ENCODE measurements around the gene KIF15.
"Not testable (repeated sequence)": the region's sequence is repeated elsewhere in the genome, so short reads cannot be mapped to it uniquely, and the experiment has no call there.

The KIF15 gene

GRCh38 chr3:44805960-44806359, 44.4 kb downstream of the KIF15 start:
- no peak overlapping the region for H3K4me3 Mint-ChIP-seq
- TF ChIP-seq CTCF (IDR thresholded peaks at IDR 0.05; ENCODE audit: unreplicated experiment in 3 of 3): no peak
- no peak overlapping the region for H3K27ac Mint-ChIP-seq
- peaks cover 34% of the 10 kb centered on the region for H3K36me3 Mint-ChIP-seq (ENCODE audit: low read depth)
- no peaks in the 10 kb centered on the region for H3K27me3 Mint-ChIP-seq (ENCODE audit: low read depth)
- no peaks in the 10 kb centered on the region for H3K9me3 Mint-ChIP-seq
- H3K4me1 Mint-ChIP-seq: no peaks in the 10 kb centered on the region

GRCh38 chr3:44814751-44815150, 53.2 kb downstream of the KIF15 start:
- Mint-ChIP-seq H3K4me3 (no peak overlapping the region), H3K27ac (no peak overlapping the region), H3K27me3 (ENCODE audit: low read depth) (no peaks in the 10 kb centered on the region), H3K4me1 (no peaks in the 10 kb centered on the region), H3K9me3 (peaks cover 25% of the 10 kb centered on the region), H3K36me3 (ENCODE audit: low read depth) (peaks cover 66% of the 10 kb centered on the region)
- no peak for TF ChIP-seq CTCF (IDR thresholded peaks at IDR 0.05; ENCODE audit: unreplicated experiment in 3 of 3)

GRCh38 chr3:44816334-44816733, 54.7 kb downstream of the KIF15 start:
- H3K4me1 Mint-ChIP-seq; H3K27me3 Mint-ChIP-seq (ENCODE audit: low read depth); H3K4me3 Mint-ChIP-seq; H3K27ac Mint-ChIP-seq: not testable (repeated sequence)
- Mint-ChIP-seq H3K9me3 (peaks cover 28% of the 10 kb centered on the region), H3K36me3 (ENCODE audit: low read depth) (peaks cover 72% of the 10 kb centered on the region)

- Mint-ChIP-seq H3K36me3 (ENCODE audit: low read depth) (peaks cover 69% of the 10 kb centered on the region), H3K9me3 (peaks cover 40% of the 10 kb centered on the region)
- not testable (repeated sequence) for H3K27me3 Mint-ChIP-seq (ENCODE audit: low read depth); H3K4me3 Mint-ChIP-seq; H3K4me1 Mint-ChIP-seq; H3K27ac Mint-ChIP-seq
Measured at GRCh38 chr3:44821206-44821605, 59.6 kb downstream of the KIF15 start.

- Mint-ChIP-seq H3K36me3 (ENCODE audit: low read depth) (peaks cover 47% of the 10 kb centered on the region), H3K9me3 (peaks cover 13% of the 10 kb centered on the region), H3K27ac (no peak overlapping the region), H3K4me3 (no peak overlapping the region), H3K4me1 (no peaks in the 10 kb centered on the region), H3K27me3 (ENCODE audit: low read depth) (no peaks in the 10 kb centered on the region)
- TF ChIP-seq CTCF (IDR thresholded peaks at IDR 0.05; ENCODE audit: unreplicated experiment in 3 of 3): no peak
Measured at GRCh38 chr3:44825264-44825925, 63.8 kb downstream of the KIF15 start.

- Mint-ChIP-seq H3K27me3 (ENCODE audit: low read depth) (no peaks in the 10 kb centered on the region), H3K9me3 (peaks cover 9% of the 10 kb centered on the region), H3K4me3 (no peak overlapping the region), H3K36me3 (ENCODE audit: low read depth) (peaks cover 48% of the 10 kb centered on the region), H3K27ac (no peak overlapping the region), H3K4me1 (no peaks in the 10 kb centered on the region)
- TF ChIP-seq CTCF (IDR thresholded peaks at IDR 0.05; ENCODE audit: unreplicated experiment in 3 of 3): no peak
Measured at GRCh38 chr3:44827196-44827595, 65.6 kb downstream of the KIF15 start.

- Mint-ChIP-seq H3K4me3 (no peak overlapping the region), H3K4me1 (no peaks in the 10 kb centered on the region), H3K9me3 (peaks cover 4% of the 10 kb centered on the region), H3K36me3 (ENCODE audit: low read depth) (peaks cover 40% of the 10 kb centered on the region), H3K27me3 (ENCODE audit: low read depth) (no peaks in the 10 kb centered on the region), H3K27ac (no peak overlapping the region)
- no peak for TF ChIP-seq CTCF (IDR thresholded peaks at IDR 0.05; ENCODE audit: unreplicated experiment in 3 of 3)
Measured at GRCh38 chr3:44831232-44831631, 69.6 kb downstream of the KIF15 start.
